T-helper 1 cell treated with Interleukin-12 subunit alpha and Interleukin-12 subunit beta and Interleukin-4 antibody, amounts not matched to agents 30 ng/mL and 1 ng/mL, for 36 hours (primary cell): ENCODE results near the gene IGFBPL1. TPM values are rescaled to one million over a fixed set of nuclear protein-coding genes. Genes with fewer than 3 reads are reported as not detected.
"Not testable (repeated sequence)": the region's sequence is repeated elsewhere in the genome, so short reads cannot be mapped to it uniquely, and the experiment has no call there.

Source experiments
- intact Hi-C: fragments of 100-400 bp; cut with micrococcal nuclease; formaldehyde crosslinking; loops from one replicate; pipeline ENCODE4 v1.15.1; 2024
- total RNA-seq: library from RNA; stranded (reverse); gene quantifications from 2 replicates; pipeline ENCODE4 v1.2.3, GENCODE V29; 2022

Gene IGFBPL1
- not detected in 2 replicates for total RNA-seq

GRCh38 chr9:38423973-38424843 lies at the start of gene IGFBPL1:
TSS of gene IGFBPL1 (minus strand) at chr9:38424454. CDS start at chr9:38424424, 30 bp downstream.
- intact Hi-C loops: no loop called here

- intact Hi-C loops: not testable (repeated sequence)
These were observed 48.5 kb upstream of the IGFBPL1 start for GRCh38 chr9:38472583-38473249.

- intact Hi-C loops: no loop called here
These were observed 43.1 kb upstream of the IGFBPL1 start for GRCh38 chr9:38467404-38467803.

- intact Hi-C loops: no loop called here
These were observed 29.6 kb upstream of the IGFBPL1 start for GRCh38 chr9:38453835-38454234.

GRCh38 chr9:38451162-38451561 lies 26.9 kb upstream of the IGFBPL1 start:
- intact Hi-C loops: no loop called here

- intact Hi-C loops: no loop called here
These were observed 23.4 kb upstream of the IGFBPL1 start for GRCh38 chr9:38447703-38448102.

GRCh38 chr9:38445154-38446043 lies 21.1 kb upstream of the IGFBPL1 start:
- intact Hi-C loops: no loop called here

GRCh38 chr9:38443597-38443996 lies 19.3 kb upstream of the IGFBPL1 start:
- intact Hi-C loops: no loop called here

GRCh38 chr9:38443181-38443580 lies 18.9 kb upstream of the IGFBPL1 start:
- intact Hi-C loops: no loop called here

- intact Hi-C loops: no loop called here
These were observed 18.3 kb upstream of the IGFBPL1 start for GRCh38 chr9:38442473-38443096.

GRCh38 chr9:38441347-38442085 lies 17.3 kb upstream of the IGFBPL1 start:
- intact Hi-C loops: no loop called here

- intact Hi-C loops: no loop called here
These were observed 16.3 kb upstream of the IGFBPL1 start for GRCh38 chr9:38440516-38440915.

GRCh38 chr9:38439916-38440301 lies 15.7 kb upstream of the IGFBPL1 start:
- intact Hi-C loops: no loop called here

GRCh38 chr9:38439291-38439915 lies 15.1 kb upstream of the IGFBPL1 start:
- intact Hi-C loops: no loop called here

GRCh38 chr9:38437193-38437823 lies 13.1 kb upstream of the IGFBPL1 start:
- intact Hi-C loops: no loop called here

GRCh38 chr9:38436708-38437107 lies 12.5 kb upstream of the IGFBPL1 start:
- intact Hi-C loops: no loop called here

GRCh38 chr9:38435521-38435920 lies 11.3 kb upstream of the IGFBPL1 start:
- intact Hi-C loops: no loop called here

- intact Hi-C loops: no loop called here
These were observed 10.6 kb upstream of the IGFBPL1 start for GRCh38 chr9:38434853-38435252.

GRCh38 chr9:38434365-38434764 lies 10.1 kb upstream of the IGFBPL1 start:
- intact Hi-C loops: no loop called here
